Measurements from ENCODE around the gene AIPL1.

The AIPL1 gene

DNA sequence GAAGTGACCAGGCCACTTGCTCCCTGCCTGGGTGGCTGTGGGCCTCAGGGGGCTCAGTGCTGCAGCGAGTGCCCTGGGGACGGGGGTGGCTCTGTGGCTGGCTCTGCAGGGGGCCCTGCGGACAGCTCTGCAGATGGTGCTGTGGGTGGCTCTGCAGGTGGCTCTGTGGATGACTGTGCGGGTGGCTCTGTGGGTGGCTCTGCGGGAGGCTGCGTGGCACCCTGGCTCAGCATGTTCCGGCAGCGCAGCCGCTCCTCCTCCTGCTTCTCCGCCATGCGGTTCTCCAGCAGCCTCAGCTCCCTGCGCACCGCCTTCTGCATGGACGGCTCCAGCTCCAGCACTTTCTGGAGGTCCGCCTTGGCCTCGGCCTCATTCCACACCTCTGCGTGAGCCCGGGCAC, 9.5 kb downstream of the AIPL1 start:
- Histone ChIP-seq H3K4me1 (ENCODE audit: insufficient read depth, low read length) (no peaks in the 10 kb centered on the region), H3K9me3 (ENCODE audit: control insufficient read depth, insufficient read depth, low read length) (0 out of 2 replicates have a peak, but pooled peaks cover under 1% of the 10 kb centered on the region), H3K9ac (ENCODE audit: low read depth, low read length) (no peak overlapping the region), H3K36me3 (ENCODE audit: insufficient read depth, low read length) (no peaks in the 10 kb centered on the region)

DNA sequence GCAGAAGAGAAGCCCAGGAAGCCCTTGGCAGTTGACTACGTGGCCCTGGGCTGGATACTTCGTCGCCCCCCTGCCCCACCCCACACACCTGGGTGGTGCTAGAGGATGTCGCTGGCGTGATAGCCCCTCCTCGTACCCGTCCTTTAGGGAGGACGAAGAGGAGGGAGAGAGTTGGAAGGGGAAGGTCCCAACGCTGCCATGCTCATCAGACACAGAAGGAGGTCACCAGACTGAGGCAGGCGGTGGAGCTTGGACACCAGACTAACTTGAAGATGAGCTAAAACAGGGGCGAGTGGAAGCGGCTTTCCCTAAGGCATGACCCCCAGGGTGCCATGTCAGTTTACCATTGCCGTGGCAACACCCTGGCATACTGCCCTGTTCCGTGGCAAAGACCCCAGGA, 11.0 kb downstream of the AIPL1 start:
- Histone ChIP-seq H3K9ac (ENCODE audit: low read depth, low read length) (no peak overlapping the region), H3K4me1 (ENCODE audit: insufficient read depth, low read length) (no peaks in the 10 kb centered on the region), H3K36me3 (ENCODE audit: insufficient read depth, low read length) (no peaks in the 10 kb centered on the region), H3K9me3 (ENCODE audit: control insufficient read depth, insufficient read depth, low read length) (no peaks in the 10 kb centered on the region)

DNA sequence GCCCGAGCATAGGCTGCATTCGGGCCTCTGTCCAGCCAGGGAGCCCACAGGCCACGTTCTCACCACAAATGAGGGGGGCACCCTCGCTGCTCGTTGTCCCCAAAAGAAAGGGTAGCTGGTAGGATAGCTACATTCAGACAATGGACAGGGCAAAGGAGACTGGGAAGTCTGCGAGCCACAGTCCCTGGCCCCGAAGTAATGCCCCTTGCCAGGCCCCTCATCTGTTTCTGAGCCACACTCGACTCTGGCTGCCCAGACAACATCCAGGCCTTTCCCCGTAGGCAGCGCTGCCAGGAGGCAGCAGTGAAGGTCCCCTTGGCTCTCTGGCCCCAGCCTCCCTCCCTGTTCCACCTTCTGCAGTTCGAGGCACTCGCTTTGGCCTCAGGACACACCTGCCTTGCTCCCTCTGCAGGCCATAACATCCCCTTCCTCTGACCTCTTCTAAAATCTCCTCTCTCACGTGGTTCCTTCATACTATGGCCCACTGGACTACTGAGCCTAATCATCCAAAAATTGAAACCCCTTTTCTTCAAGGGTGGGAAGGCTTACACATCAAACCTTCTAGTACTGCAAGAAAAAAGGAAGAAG, 12.2 kb downstream of the AIPL1 start:
- Histone ChIP-seq H3K4me1 (ENCODE audit: insufficient read depth, low read length) (no peaks in the 10 kb centered on the region; the same call in 1 of the 2 replicates), H3K9me3 (ENCODE audit: control insufficient read depth, insufficient read depth, low read length) (no peaks in the 10 kb centered on the region), H3K9ac (ENCODE audit: low read depth, low read length) (no peak overlapping the region), H3K36me3 (ENCODE audit: insufficient read depth, low read length) (no peaks in the 10 kb centered on the region)

DNA sequence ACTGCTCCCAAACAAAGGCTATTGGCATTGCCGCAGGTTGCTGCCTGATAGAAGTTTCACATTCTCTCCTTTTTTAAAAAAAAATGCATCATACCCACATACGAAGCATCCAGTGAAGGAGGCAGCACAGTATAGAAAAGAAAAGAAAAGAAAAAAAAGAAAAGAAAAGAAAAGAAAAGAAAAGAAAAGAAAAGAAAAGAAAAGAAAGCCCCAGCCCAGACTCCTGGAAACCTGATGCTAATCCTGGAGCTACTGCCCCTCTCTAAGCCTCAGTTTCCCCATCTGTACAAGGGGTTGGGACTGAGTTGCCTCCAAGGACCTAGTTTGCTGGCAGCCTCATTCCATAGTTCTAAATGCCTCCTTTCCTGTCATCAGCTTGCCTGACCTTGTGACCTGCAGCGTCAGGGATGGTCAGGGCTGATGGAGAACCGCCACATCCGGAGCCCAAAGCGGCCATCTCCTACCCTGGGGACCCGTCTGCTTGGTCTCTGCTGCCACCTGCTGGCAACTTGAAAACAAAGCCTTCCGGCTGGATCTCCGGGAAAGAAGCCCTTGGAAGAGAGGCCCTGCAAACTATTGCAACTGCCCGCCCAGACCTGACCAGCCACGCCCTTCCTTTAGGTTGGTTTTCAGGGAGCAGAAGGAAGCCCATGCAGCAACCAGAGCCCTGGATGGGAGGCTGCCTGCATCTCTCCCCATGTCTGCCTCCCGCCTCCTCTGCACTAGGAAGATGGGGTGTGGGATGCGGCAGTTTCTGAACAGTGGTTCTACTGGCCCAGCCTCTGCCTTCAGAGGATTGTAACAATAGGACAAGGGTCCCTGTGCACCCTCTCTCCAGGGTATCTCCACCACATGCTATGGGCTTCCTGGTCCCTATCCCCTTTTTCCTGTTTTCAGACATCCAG, 13.0 kb downstream of the AIPL1 start:
- Histone ChIP-seq H3K36me3 (ENCODE audit: insufficient read depth, low read length) (no peaks in the 10 kb centered on the region), H3K9ac (ENCODE audit: low read depth, low read length) (no peak overlapping the region), H3K4me1 (ENCODE audit: insufficient read depth, low read length) (peaks cover 4% of the 10 kb centered on the region; the same call in 1 of the 2 replicates), H3K9me3 (ENCODE audit: control insufficient read depth, insufficient read depth, low read length) (no peaks in the 10 kb centered on the region)

DNA sequence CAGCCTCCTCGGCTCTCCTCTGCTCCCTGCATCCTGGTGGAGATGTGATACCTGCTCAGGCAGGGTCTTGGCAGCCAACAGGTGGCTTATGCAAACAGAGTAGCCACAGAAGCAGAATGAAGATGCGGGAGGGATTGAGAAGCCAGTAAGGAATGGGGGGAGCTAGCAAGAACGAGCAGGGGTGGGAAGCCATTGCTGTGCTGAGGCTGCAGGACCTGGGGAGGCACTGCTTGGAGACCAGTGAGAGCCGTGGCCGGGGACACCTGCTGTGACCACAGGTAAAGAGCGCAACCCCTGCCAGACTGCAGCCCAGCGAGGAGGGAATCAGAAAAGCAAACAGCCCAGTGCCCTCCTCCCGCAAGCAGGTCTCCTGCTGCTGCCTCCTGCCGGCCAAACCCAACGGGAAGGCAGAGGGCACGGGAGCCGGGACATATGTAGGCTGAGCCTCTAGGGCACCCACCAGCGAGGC, 14.7 kb downstream of the AIPL1 start:
- peaks cover 4% of the 10 kb centered on the region; the same call in 1 of the 2 replicates for H3K4me1 ChIP-seq (ENCODE audit: insufficient read depth, low read length)
- no peaks in the 10 kb centered on the region for H3K36me3 ChIP-seq (ENCODE audit: insufficient read depth, low read length)
- H3K9ac ChIP-seq (ENCODE audit: low read depth, low read length): no peak overlapping the region; the same call in 1 of the 2 replicates
- H3K9me3 ChIP-seq (ENCODE audit: control insufficient read depth, insufficient read depth, low read length): no peaks in the 10 kb centered on the region

DNA sequence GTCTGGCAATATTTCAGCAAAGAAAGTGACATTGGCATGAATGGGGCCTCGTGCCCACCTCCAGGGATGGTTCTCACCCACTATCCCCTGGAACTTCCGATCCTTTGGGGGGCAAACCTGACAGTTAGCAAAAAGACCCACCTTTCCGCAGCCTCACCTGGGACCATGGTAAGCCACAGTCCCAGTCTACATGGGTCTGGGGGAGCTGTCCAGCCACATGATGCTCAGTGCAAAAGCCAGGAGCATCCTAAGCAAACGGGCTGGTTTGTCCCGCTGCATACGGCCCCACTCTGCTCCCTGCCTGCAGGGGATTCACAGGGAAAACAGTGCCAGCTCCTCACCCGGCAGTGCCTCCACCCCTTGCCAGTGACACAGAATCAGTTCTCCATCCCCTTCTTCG, 19.3 kb downstream of the AIPL1 start:
- no peaks in the 10 kb centered on the region for H3K9me3 ChIP-seq (ENCODE audit: control insufficient read depth, insufficient read depth, low read length)
- H3K36me3 ChIP-seq (ENCODE audit: insufficient read depth, low read length): no peaks in the 10 kb centered on the region
- no peak overlapping the region for H3K9ac ChIP-seq (ENCODE audit: low read depth, low read length)
- peaks cover 4% of the 10 kb centered on the region; the same call in 1 of the 2 replicates for H3K4me1 ChIP-seq (ENCODE audit: insufficient read depth, low read length)

DNA sequence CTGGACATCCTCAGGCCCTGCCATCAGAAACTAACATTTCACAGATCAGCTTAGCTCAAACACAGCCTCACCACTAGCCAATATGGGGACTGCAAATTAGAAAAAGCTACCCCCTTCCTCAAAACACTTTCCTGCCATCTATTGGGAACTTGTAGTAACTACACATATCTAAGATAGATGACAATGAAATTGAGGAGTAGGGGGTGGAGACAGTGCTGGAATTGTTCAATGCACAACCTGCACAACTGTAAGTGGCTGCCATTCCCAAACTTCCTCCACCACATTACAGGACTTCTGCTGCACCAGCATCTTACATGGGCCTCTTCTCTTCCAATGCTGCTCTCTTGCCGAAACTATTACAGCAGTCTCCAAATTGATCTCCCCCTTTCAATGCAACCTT, 21.9 kb downstream of the AIPL1 start:
- Histone ChIP-seq H3K36me3 (ENCODE audit: insufficient read depth, low read length) (no peaks in the 10 kb centered on the region), H3K9ac (ENCODE audit: low read depth, low read length) (no peak overlapping the region), H3K9me3 (ENCODE audit: control insufficient read depth, insufficient read depth, low read length) (no peaks in the 10 kb centered on the region), H3K4me1 (ENCODE audit: insufficient read depth, low read length) (peaks cover 4% of the 10 kb centered on the region; the same call in 1 of the 2 replicates)

DNA sequence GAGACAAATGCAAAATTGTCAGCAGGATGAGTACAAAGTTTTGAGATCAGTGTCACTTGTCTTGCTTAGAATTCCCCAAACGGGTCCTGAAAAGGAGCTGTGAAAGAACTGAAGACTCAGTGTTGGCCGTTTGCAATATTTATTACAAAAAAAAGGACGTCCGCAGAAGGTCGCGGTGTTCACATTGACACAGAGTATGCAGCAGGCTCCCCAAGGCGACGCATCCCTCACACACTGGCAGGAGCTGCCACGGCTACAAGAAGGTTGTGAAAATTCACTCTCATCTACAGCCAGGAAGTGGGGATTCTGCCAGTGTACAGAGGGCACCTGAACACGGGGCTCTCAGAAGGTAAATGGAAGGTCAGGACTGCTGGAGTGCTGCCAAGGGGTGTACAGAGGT, 26.2 kb downstream of the AIPL1 start:
- no peak overlapping the region for H3K9ac ChIP-seq (ENCODE audit: low read depth, low read length)
- H3K36me3 ChIP-seq (ENCODE audit: insufficient read depth, low read length): no peaks in the 10 kb centered on the region

DNA sequence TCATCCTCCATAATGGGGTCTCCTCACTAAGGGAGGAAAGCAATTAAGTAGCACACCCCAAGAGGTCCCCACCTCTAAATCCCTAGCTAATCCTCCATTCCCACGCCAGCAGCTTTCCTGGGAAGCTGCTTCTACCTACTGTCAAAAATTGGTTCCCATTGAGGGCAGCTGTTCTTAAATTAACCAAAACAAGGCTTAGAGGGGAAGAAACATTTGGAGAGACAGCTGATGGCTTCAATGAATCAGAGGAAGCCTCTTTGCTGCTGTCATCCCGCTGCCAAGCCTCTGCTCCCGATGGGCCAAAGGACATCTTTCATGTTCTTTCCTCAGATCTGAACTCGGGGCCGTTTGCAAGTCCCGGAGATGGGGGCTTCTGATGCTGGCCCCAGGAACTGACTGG, 26.6 kb downstream of the AIPL1 start:
- Histone ChIP-seq H3K9me3 (ENCODE audit: control insufficient read depth, insufficient read depth, low read length) (no peaks in the 10 kb centered on the region), H3K4me1 (ENCODE audit: insufficient read depth, low read length) (no peaks in the 10 kb centered on the region), H3K9ac (ENCODE audit: low read depth, low read length) (no peak overlapping the region), H3K36me3 (ENCODE audit: insufficient read depth, low read length) (no peaks in the 10 kb centered on the region)

More for the DNA sequence above, 26.2 kb downstream of the AIPL1 start:
- no peaks in the 10 kb centered on the region for H3K4me1 ChIP-seq (ENCODE audit: insufficient read depth, low read length)
- H3K9me3 ChIP-seq (ENCODE audit: control insufficient read depth, insufficient read depth, low read length): no peaks in the 10 kb centered on the region

DNA sequence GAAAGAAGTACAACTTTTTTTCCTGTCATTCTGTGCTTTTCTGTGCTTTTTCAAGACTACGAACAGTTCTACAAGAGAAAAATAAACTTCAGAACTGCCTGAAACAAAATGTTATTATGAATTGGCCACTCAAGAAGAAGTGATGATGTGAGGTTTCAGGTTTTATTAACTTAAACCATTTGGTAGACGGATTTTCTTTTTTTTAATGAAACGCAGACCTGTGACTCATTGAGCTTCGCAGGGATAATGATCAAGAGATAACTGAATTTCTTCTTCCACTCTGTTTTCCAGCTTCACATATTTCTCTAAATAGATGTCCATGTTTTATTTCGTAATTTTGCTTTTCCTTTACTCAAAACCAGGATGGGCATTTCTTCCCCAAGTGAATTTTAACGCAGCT, 32.7 kb downstream of the AIPL1 start:
- Histone ChIP-seq H3K9me3 (ENCODE audit: control insufficient read depth, insufficient read depth, low read length) (peaks cover 4% of the 10 kb centered on the region; the same call in 1 of the 2 replicates), H3K4me1 (ENCODE audit: insufficient read depth, low read length) (no peaks in the 10 kb centered on the region), H3K36me3 (ENCODE audit: insufficient read depth, low read length) (no peaks in the 10 kb centered on the region), H3K9ac (ENCODE audit: low read depth, low read length) (no peak overlapping the region)

DNA sequence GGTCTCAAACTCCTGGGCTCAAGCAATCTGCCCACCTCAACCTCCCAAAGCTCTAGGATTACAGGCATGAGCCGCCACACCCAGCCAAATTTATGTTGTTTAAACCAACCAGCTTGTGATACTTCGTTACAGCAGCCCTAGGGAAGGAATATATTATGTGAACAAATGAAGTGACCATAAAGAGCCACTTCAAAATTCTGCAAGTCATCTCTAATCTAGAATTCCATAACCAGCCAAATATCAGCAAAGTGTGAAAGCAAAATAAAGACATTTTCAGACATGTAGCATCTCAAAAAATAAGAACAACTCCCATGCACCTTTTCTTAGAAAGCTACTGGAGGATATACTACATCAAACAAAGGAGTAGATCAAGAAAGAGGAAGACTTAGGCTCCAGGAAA, 36.0 kb downstream of the AIPL1 start:
- peaks cover 4% of the 10 kb centered on the region; the same call in 1 of the 2 replicates for H3K9me3 ChIP-seq (ENCODE audit: control insufficient read depth, insufficient read depth, low read length)
- H3K9ac ChIP-seq (ENCODE audit: low read depth, low read length): no peak overlapping the region
- peaks cover 10% of the 10 kb centered on the region for H3K4me1 ChIP-seq (ENCODE audit: insufficient read depth, low read length)
- H3K36me3 ChIP-seq (ENCODE audit: insufficient read depth, low read length): no peaks in the 10 kb centered on the region

DNA sequence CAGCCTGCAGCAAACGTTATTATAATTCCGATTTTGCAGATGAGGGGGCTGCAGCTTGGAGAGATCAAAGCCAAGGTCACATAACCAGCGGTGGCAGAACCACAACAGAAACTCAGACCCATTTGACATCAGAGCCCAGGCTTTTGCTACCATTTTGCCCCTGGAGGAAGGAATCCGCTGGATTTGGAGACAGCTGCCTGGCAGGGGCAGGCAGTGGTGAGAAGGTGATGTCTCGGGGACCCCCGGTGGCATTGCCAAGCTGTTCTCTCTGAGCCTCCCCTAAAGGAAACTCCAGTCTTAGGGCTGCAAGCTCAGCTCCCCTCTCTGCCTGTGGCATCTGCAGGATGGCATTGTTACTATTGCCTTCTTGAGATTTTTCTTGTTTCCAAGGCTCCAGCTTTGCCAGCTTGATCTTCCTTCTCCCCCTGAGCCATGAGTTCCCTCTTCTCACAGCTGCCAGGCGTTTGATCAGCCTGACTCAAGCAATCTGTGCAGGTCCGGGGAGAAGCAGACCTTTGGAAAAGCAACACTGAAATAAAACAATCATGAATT, 40.8 kb downstream of the AIPL1 start:
- no peaks in the 10 kb centered on the region; the same call in 1 of the 2 replicates for H3K9me3 ChIP-seq (ENCODE audit: control insufficient read depth, insufficient read depth, low read length)
- no peak overlapping the region for H3K9ac ChIP-seq (ENCODE audit: low read depth, low read length)
- H3K36me3 ChIP-seq (ENCODE audit: insufficient read depth, low read length): no peaks in the 10 kb centered on the region
- H3K4me1 ChIP-seq (ENCODE audit: insufficient read depth, low read length): peaks cover 10% of the 10 kb centered on the region

DNA sequence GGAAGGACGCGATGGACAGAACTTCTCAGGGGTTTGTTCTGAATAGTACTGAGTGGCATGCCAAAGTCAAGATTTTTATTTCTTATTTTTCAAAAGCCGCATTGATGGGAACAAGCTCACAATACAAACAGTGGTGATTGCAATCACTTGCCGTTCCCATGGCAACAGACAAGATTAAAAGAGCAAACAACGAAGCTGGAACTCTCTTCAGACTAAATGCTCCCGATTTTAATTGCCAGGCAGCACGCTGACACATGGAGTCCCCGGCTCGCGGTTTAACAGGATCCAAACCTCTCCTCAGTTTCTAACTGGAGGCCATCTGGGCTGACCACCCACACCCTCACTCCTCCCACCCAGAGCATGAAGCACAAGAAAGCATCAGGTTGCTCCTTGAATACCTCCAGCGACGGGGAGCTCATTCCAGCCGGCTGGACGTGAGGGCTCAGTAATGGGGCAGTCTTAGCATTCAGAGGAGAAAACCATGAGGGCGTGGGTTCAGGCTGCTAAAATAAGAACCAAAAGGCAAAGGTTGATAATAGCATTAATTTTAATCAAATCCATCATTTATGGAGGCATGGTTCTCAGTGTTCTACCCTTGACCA, 41.5 kb downstream of the AIPL1 start:
- H3K9ac ChIP-seq (ENCODE audit: low read depth, low read length): no peak overlapping the region
- H3K4me1 ChIP-seq (ENCODE audit: insufficient read depth, low read length): peaks cover 10% of the 10 kb centered on the region
- H3K9me3 ChIP-seq (ENCODE audit: control insufficient read depth, insufficient read depth, low read length): no peaks in the 10 kb centered on the region
- no peaks in the 10 kb centered on the region for H3K36me3 ChIP-seq (ENCODE audit: insufficient read depth, low read length)

DNA sequence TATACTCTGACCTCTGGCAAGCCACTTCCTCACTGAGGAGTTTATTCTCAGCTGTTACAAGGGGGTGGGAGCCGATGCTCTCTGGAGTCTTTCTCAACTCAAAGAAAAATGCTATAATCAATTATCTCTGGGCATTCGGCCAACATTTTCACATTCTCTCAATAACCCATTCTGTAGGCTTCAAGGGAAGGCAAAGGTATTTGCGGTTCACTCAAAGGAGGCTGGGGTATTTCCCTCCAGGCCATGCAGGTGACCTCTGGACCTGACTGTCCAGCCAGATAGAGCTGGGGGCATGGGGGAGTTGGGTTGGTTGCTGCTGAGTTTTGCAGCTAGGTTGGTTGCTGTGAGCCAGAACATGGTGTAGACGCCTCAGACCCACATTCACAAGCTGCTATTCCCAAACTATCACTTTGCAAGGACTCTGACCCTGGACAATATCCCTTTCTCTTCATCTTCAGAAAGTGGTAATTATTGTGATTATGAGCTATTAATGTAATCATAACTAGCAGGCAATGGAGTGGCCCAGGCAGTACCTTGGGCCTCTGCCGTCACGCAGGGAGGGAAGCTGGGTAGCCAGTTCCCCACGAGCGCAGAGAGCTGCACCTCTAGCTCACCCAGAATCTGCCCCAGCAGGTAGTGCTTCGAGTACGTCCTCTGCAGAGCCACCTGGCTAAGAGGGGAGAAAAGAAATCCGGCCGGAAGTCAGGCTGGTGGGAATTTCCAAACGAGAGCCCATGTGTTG, 42.1 kb downstream of the AIPL1 start:
- Histone ChIP-seq H3K9ac (ENCODE audit: low read depth, low read length) (no peak overlapping the region), H3K36me3 (ENCODE audit: insufficient read depth, low read length) (no peaks in the 10 kb centered on the region), H3K9me3 (ENCODE audit: control insufficient read depth, insufficient read depth, low read length) (no peaks in the 10 kb centered on the region)

More for the DNA sequence above, 42.1 kb downstream of the AIPL1 start:
- H3K4me1 ChIP-seq (ENCODE audit: insufficient read depth, low read length): peaks cover 10% of the 10 kb centered on the region
